Measurements from ENCODE around the gene CFAP68.
"Not testable (repeated sequence)": the region's sequence is repeated elsewhere in the genome, so short reads cannot be mapped to it uniquely, and the experiment has no call there.

Gene CFAP68

GRCh38 chr11:111918390-111919256 is 39.3 kb downstream of the CFAP68 start, which contains the start of gene C11orf52:
TSS of gene C11orf52 (plus strand) at chr11:111918913. CDS start at chr11:111918973, 60 bp downstream.
- DNase-seq, result peak; percentile 98

GRCh38 chr11:111920908-111921307 is 41.6 kb downstream of the CFAP68 start:
- DNase-seq, result no peak

GRCh38 chr11:111921541-111922230 is 42.3 kb downstream of the CFAP68 start:
- no peak for DNase-seq

GRCh38 chr11:111922803-111923202 is 43.5 kb downstream of the CFAP68 start:
- DNase-seq, result no peak

- DNase-seq, result no peak
Observed at GRCh38 chr11:111923351-111923788, 44.0 kb downstream of the CFAP68 start.

GRCh38 chr11:111923951-111924350 is 44.6 kb downstream of the CFAP68 start:
- no peak for DNase-seq

GRCh38 chr11:111925953-111926352 is 46.6 kb downstream of the CFAP68 start:
- DNase-seq, result no peak

GRCh38 chr11:111926505-111927391 is 47.4 kb downstream of the CFAP68 start:
- peak; percentile 98 for DNase-seq

GRCh38 chr11:111930472-111930871 is 51.1 kb downstream of the CFAP68 start:
- no peak for DNase-seq

- DNase-seq, result no peak
Observed at GRCh38 chr11:111932611-111932950, 53.2 kb downstream of the CFAP68 start.

- not testable (repeated sequence) for DNase-seq
Observed at GRCh38 chr11:111933176-111933575, 53.8 kb downstream of the CFAP68 start.

GRCh38 chr11:111933872-111934271 is 54.5 kb downstream of the CFAP68 start:
- no peak for DNase-seq

- no peak for DNase-seq
Observed at GRCh38 chr11:111934306-111934705, 55.0 kb downstream of the CFAP68 start.

Data from DMS79 treated with DMSO at 0.1 percent for 48 hours (cell line).